Adrenal gland (tissue), 12 donors: ENCODE measurements around the gene CSF1R. TPM values are rescaled to one million over a fixed set of nuclear protein-coding genes. Genes with fewer than 3 reads are reported as not detected.

Experiments used
- DNase-seq, 7 donors: peaks; one replicate each; pipeline ENCODE4 v3.0.0-alpha.2; 2019 to 2020
- H3K27ac ChIP-seq, 5 donors: fragments of 200-600 bp; sonication (generic) in 4 of 5; 1 replicate in 3 of 5; 2 replicates in 2 of 5; pipeline versions ENCODE4 v1.5.1 to v1.8.0; 2016 to 2020; ENCODE audit warnings: mild to moderate bottlenecking in 1 of 5
- H3K27me3 ChIP-seq: fragments of 200-600 bp; 2 replicates; pipeline ENCODE4 v1.8.0; 2021
- H3K36me3 ChIP-seq, 2 donors: fragments of 200-600 bp; replicated peaks in 1 of 2; 1 replicate in 1 of 2; 2 replicates in 1 of 2; pipeline versions ENCODE4 v1.5.1 to v1.8.0; 2018 to 2022
- H3K4me1 ChIP-seq, 2 donors: fragments of 200-600 bp; replicated peaks in 1 of 2; 1 replicate in 1 of 2; 2 replicates in 1 of 2; pipeline versions ENCODE4 v1.5.1 to v1.8.0; 2018 to 2021
- H3K4me3 ChIP-seq, 4 donors: fragments of 200-600 bp; sonication (generic) in 3 of 4; one replicate each; pipeline ENCODE4 v1.5.1; 2016 to 2018
- H3K9me3 ChIP-seq, 3 donors: fragments of 200-600 bp; sonication (generic) in 1 of 3; replicated peaks in 1 of 3; 1 replicate in 2 of 3; 2 replicates in 1 of 3; pipeline versions ENCODE4 v1.5.1 to v1.8.0; 2016 to 2021
- POLR2A ChIP-seq, 2 donors: fragments of 450-650 bp; IDR thresholded peaks; one replicate each; pipeline ENCODE4 v1.6.1; 2017; ENCODE audit warnings: antibody characterized with exemption in 2 of 2, mild to moderate bottlenecking in 2 of 2, moderate library complexity in 1 of 2
- WGBS, 4 donors: extraction: QIAGEN DNeasy Blood & Tissue Kit in 2 of 4; methylation state at CpG; one replicate each; pipeline versions ENCODE4 v1.1.5 to v1.1.7; 2013 to 2017; 5-methylcytosine and 5-hydroxymethylcytosine counted together
- intact Hi-C, 2 donors: fragments of 100-400 bp; cut with DNase I; formaldehyde crosslinking; loops; one replicate each; pipeline versions ENCODE4 v1.14.1 to v1.15.0; 2022 to 2023
- polyA plus RNA-seq, 3 donors: library from polyadenylated mRNA; stranded (reverse); fragments of 200-250 nt in 2 of 3; fragments of 350-450 nt in 1 of 3; fragmentation: Illumina TruSeq in 1 of 3; extraction: RNeasy Lipid Tissue Mini Kit (QIAGEN cat#74804) in 1 of 3; gene quantifications; one replicate each; pipeline ENCODE4 v1.2.3, GENCODE V29; 2013 to 2014
- total RNA-seq, 9 donors: library from RNA; depleted of rRNA in 4 of 9; stranded (reverse); fragments of >200 nt in 4 of 9; fragments of 120-200 nt in 1 of 9; fragmentation: NEBNext Ultra II Directional in 1 of 9; extraction: Animal tissue kit (Norgen Biotek cat#: 25700) in 1 of 9; gene quantifications; one replicate each; pipeline versions ENCODE4 v1.1.0 to v1.2.4, GENCODE V29; 2013 to 2023
- TF ChIP-seq, protein P1 (sequence below), 6 experiments: fragments of 450-650 bp in 4 of 6; fragments of 200-600 bp in 2 of 6; sonication (generic) in 1 of 6; IDR thresholded peaks; 1 replicate in 5 of 6; 2 replicates in 1 of 6; pipeline versions ENCODE4 v1.5.1 to v1.8.0; 2016 to 2021; ENCODE audit warnings: antibody characterized with exemption in 6 of 6, mild to moderate bottlenecking in 2 of 6, moderate library complexity in 1 of 6
- donor health status: healthy with polysubstance abuse.
- donor health status: Bipolar disorder and iron deficiency.
- donor health status: DM: yes; HTN: yes; CAD: no.
- donor health status: DM: no; HTN: no; CAD: no.
- donor health status: DM: no; HTN: no; CAD: no.
- donor health status: DM: yes; HTN: yes; CAD: no.

CSF1R gene
- total and polyA plus RNA-seq, 12 donors, result 4.6 to 165 (median 72.4) TPM

DNA sequence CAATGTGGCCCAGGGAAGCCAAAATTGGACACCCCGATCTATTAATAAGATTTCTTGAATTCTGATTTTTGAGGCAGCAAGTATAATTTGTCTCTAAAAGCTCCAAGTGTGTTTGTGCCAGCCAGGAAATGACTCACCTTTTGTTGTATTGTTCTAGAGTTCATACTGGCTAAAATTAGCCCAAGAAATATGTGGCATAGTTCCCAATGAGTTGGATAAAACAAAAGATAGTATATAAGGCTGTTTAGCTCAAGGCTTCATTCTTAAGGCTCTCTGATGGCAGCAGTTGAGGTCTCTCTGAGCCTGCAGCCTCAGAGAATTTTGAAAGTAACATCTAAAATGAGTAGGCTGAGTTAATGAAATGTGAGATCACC is 64.2 kb downstream of the CSF1R start:
- Histone ChIP-seq H3K27ac (peak overlapping the region in 4 of 5 donors; percentile 75 to 81 (median 77)), H3K4me3 (peak overlapping the region in 1 of 4 donors; percentile 1), H3K9me3 (no peaks in the 10 kb centered on the region), H3K36me3 (peaks cover 0 to 81% of the 10 kb centered on the region in 2 donors), H3K4me1 (peaks cover 17 to 40% of the 10 kb centered on the region in 2 donors), H3K27me3 (no peaks in the 10 kb centered on the region)
- TF ChIP-seq POLR2A (IDR thresholded peaks at IDR 0.05), result peak in 1 of 2 donors; percentile 70
- TF ChIP-seq, protein P1, sequence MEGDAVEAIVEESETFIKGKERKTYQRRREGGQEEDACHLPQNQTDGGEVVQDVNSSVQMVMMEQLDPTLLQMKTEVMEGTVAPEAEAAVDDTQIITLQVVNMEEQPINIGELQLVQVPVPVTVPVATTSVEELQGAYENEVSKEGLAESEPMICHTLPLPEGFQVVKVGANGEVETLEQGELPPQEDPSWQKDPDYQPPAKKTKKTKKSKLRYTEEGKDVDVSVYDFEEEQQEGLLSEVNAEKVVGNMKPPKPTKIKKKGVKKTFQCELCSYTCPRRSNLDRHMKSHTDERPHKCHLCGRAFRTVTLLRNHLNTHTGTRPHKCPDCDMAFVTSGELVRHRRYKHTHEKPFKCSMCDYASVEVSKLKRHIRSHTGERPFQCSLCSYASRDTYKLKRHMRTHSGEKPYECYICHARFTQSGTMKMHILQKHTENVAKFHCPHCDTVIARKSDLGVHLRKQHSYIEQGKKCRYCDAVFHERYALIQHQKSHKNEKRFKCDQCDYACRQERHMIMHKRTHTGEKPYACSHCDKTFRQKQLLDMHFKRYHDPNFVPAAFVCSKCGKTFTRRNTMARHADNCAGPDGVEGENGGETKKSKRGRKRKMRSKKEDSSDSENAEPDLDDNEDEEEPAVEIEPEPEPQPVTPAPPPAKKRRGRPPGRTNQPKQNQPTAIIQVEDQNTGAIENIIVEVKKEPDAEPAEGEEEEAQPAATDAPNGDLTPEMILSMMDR (IDR thresholded peaks at IDR 0.05), result no peak
- intact Hi-C loops, result no loop called here
- WGBS, 4 donors, result 22 to 39% (median 32%) methylated on average over 1 of the region's 1 CpG
- peak; percentile 38 to 80 (median 64) for DNase-seq

DNA sequence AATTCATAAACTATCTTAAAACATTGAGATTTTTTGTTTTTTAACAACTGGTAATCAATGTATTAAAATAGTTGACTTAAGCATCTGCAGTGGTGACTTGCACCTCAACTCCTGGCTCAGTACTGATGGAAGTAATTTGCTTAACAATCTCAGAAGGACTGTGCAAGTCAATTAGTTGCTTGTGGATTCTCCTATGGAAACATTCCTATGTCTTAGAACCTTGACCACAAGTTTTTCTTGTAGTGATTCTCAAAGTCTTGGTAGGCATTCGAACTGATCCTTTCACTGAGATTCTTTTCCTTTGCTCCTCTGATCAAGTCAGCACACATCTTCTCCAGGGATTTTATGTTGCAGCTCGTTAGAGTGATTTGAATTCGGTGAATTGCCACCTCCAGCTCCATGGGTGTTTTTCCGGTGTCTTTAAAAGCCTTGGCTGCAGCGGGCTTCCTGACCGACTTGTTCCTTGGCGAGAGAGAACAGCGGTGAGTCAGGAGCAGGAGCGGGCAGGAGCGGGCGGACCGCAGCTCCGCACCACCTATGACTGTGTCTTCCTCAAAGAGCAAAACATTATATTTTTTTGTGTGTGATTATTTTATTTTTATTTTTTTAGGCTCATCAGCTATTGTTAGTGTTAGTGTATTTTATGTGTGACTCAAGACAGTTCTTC is 64.7 kb downstream of the CSF1R start:
- WGBS, 4 donors, result 31 to 50% (median 37%) methylated on average over 13 of the region's 13 CpGs
- intact Hi-C loops, result no loop called here
- Histone ChIP-seq H3K27ac (peak overlapping the region in 4 of 5 donors; percentile 75 to 81 (median 77)), H3K36me3 (peaks cover 0 to 76% of the 10 kb centered on the region in 2 donors), H3K27me3 (no peaks in the 10 kb centered on the region), H3K9me3 (no peaks in the 10 kb centered on the region), H3K4me3 (peak overlapping the region in 1 of 4 donors; percentile 1), H3K4me1 (peaks cover 17 to 45% of the 10 kb centered on the region in 2 donors)
- peak; percentile 65 to 87 (median 79) for DNase-seq
- TF ChIP-seq POLR2A (IDR thresholded peaks at IDR 0.05), result no peak
- TF ChIP-seq, protein P1 (IDR thresholded peaks at IDR 0.05), result no peak

DNA sequence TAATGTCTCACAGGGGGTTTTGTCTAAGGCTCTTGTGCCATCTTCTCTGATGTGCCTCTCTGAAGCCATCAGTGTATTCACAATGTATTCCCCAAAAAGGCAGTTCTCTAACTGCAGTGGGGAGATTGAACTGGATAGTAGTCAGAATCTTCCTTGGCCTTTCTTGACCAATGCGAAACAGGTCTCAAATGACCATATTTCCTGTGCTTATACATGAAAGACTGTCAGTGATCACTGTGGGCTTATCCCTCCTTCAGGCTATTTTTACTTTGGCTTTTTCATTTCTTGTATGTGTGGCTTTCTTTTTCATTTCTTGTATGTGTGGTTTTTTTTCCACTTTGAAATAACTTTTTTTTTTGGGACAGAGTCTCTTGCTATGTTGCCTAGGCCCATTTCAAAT is 66.1 kb downstream of the CSF1R start:
- Histone ChIP-seq H3K4me1 (peaks cover 17 to 48% of the 10 kb centered on the region in 2 donors), H3K4me3 (no peak overlapping the region), H3K27ac (peak overlapping the region in 3 of 5 donors; percentile 35 to 78 (median 75)), H3K27me3 (no peaks in the 10 kb centered on the region), H3K9me3 (no peaks in the 10 kb centered on the region), H3K36me3 (peaks cover 0 to 67% of the 10 kb centered on the region in 2 donors)
- no peak for DNase-seq
- intact Hi-C loops, result no loop called here
- TF ChIP-seq, protein P1 (IDR thresholded peaks at IDR 0.05), result no peak
- TF ChIP-seq POLR2A (IDR thresholded peaks at IDR 0.05), result no peak
- WGBS, 4 donors, result 82 to 95% (median 94%) methylated on average over 1 of the region's 1 CpG

DNA sequence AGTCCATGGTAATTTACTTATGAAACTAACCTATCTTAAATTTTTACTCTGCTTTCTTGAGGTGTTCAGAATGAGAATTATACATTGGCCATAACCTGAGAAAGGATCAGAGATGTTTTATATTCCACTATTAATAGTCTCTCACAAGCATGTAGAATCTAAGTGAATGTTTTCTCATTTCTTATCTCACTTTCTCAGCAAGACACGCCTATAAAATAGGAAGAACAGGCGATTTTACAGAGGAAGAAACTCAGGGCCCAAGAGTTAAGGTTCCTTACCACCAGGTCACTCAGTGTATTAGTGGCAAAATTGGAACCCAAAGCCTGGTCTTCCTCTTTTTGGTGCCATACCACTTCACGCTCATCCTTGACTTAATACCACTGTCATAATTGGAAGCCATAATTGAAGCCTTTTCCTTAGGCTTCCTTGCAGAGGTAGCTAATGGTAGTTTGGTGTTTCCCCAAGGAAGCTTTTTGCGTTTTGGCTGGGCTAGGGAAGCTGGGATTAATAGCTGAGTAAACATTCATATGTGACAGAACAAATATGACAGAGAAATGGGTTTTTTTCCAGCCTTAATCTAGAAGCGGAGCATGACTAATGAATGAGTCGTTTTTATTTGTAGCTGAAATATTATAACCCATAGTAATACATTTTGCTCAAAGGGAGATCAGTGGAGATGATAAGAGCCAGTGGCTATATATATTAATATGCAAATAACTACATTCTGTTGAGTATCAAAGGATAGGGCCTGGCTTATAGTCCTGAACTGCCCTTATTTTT is 68.9 kb downstream of the CSF1R start:
- peaks cover 0 to 77% of the 10 kb centered on the region in 2 donors for H3K36me3 ChIP-seq
- no peak for TF ChIP-seq POLR2A (IDR thresholded peaks at IDR 0.05)
- TF ChIP-seq, protein P1 (IDR thresholded peaks at IDR 0.05), result no peak
- H3K27me3 ChIP-seq, result no peaks in the 10 kb centered on the region
- H3K4me1 ChIP-seq, result peaks cover 9 to 37% of the 10 kb centered on the region in 2 donors
- H3K4me3 ChIP-seq, result no peak overlapping the region
- no peaks in the 10 kb centered on the region for H3K9me3 ChIP-seq
- 66 to 76% (median 72%) methylated on average over 6 of the region's 6 CpGs for WGBS, 4 donors
- H3K27ac ChIP-seq, result peak overlapping the region in 3 of 5 donors; percentile 11 to 67 (median 19)
- intact Hi-C loops, result no loop called here
- DNase-seq, result no peak
